ENCODE data around the gene NR0B2.

Gene NR0B2

DNA sequence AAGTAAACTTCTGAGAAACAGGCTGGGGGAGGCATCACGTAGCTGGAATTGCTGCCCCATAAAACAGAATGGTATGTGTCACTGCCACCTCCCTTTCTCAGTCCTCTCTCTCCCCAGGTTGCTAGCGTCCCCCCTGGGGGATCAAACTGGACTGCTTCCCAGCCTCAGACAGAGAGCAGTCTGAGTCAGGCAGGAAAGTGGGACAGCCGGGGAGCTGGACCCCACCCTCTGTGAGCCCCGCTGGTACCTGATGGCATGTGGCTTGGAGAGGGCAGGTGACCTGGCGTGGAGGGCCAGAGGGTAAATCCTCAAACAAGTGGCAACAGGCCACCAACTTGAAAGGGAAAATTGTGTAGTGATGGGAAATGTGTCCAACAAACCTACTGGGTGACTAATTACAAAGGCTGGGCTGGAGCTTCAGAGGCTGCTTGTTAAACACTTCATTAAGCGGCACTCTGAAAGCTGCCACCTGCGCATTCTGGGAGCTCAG, 51.8 kb downstream of the NR0B2 start:
- H3K4me1 ChIP-seq (ENCODE audit: control insufficient read depth in 1 of 2, insufficient read depth in 2 of 2, low read length in 2 of 2) = peaks cover 0 to 9% of the 10 kb centered on the region in 2 donors
- no peak overlapping the region for H3K4me3 ChIP-seq (ENCODE audit: low read depth in 1 of 2, low read length in 2 of 2)
- peaks cover 0 to 10% of the 10 kb centered on the region in 2 donors for H3K36me3 ChIP-seq (ENCODE audit: control insufficient read depth in 1 of 2, insufficient read depth in 2 of 2, low read length in 2 of 2)
- H3K9me3 ChIP-seq (ENCODE audit: control insufficient read depth in 1 of 2, low read length in 2 of 2) = no peaks in the 10 kb centered on the region
- no peak overlapping the region for H3K27ac ChIP-seq (ENCODE audit: low read length)
- no peaks in the 10 kb centered on the region for H3K27me3 ChIP-seq (ENCODE audit: low read depth, low read length)

Measured in muscle layer of duodenum (tissue), 2 donors.